Fibroblast of the aortic adventitia (primary cell): Measurements from ENCODE around the gene UVRAG. TPM values are rescaled to one million over a fixed set of nuclear protein-coding genes. Genes with fewer than 3 reads are reported as not detected.

Source experiments
- DNase-seq: peaks from one replicate; pipeline ENCODE4 v3.0.0-alpha.2; 2010; ENCODE audit warnings: low read depth
- H3K4me3 ChIP-seq: 2 replicates; pipeline ENCODE4 v1.5.1; 2011; ENCODE audit warnings: low read depth, mild to moderate bottlenecking, control low read depth, low read length, moderate library complexity
- CTCF ChIP-seq: IDR thresholded peaks from 2 replicates; pipeline ENCODE4 v1.5.1; 2011; ENCODE audit warnings: mild to moderate bottlenecking, low read length, control low read depth, inconsistent platforms; ENCODE audit not compliant: insufficient read depth
- total RNA-seq: library from RNA; depleted of rRNA; stranded (reverse); fragments of >200 nt; gene quantifications from 2 replicates; pipeline ENCODE4 v1.2.3, GENCODE V29; 2012; ENCODE audit warnings: low replicate concordance

UVRAG gene
- total RNA-seq, 1 donor = 21.6 TPM

- DNase-seq = no peak
- no peak overlapping the region for H3K4me3 ChIP-seq
- no peak for TF ChIP-seq CTCF
Observed at GRCh38 chr11:76085270-76085669, 270.3 kb downstream of the UVRAG start.

- no peak overlapping the region for H3K4me3 ChIP-seq
- DNase-seq = peak; percentile 41
- TF ChIP-seq CTCF = no peak
Observed at GRCh38 chr11:76086743-76087635, 272.0 kb downstream of the UVRAG start.

- no peak for DNase-seq
- no peak overlapping the region for H3K4me3 ChIP-seq
- no peak for TF ChIP-seq CTCF
Observed at GRCh38 chr11:76087749-76088148, 272.7 kb downstream of the UVRAG start.

- no peak for DNase-seq
- H3K4me3 ChIP-seq = no peak overlapping the region
- TF ChIP-seq CTCF = no peak
Observed at GRCh38 chr11:76088511-76088910, 273.5 kb downstream of the UVRAG start.

- no peak for TF ChIP-seq CTCF
- H3K4me3 ChIP-seq = no peak overlapping the region
- no peak for DNase-seq
Observed at GRCh38 chr11:76090174-76090573, 275.2 kb downstream of the UVRAG start.

- DNase-seq = no peak
- TF ChIP-seq CTCF = no peak
Observed at GRCh38 chr11:76090821-76091220, 275.8 kb downstream of the UVRAG start.

More at GRCh38 chr11:76090821-76091220, 275.8 kb downstream of the UVRAG start:
- H3K4me3 ChIP-seq = no peak overlapping the region
